Muscle layer of colon (tissue), 2 donors: ENCODE data around the gene SCGB1C2.

Experiments used
- H3K27ac ChIP-seq: one replicate; pipeline ENCODE4 v1.7.0; 2013; ENCODE audit warnings: low read depth, mild to moderate bottlenecking, low read length, moderate library complexity
- H3K27me3 ChIP-seq, 2 donors: one replicate each; pipeline ENCODE4 v1.7.0; 2013; ENCODE audit warnings: low read length in 2 of 2, mild to moderate bottlenecking in 2 of 2; ENCODE audit not compliant: insufficient read depth in 2 of 2, control insufficient read depth in 1 of 2
- H3K36me3 ChIP-seq: one replicate; pipeline ENCODE4 v1.7.0; 2013; ENCODE audit warnings: mild to moderate bottlenecking, low read length; ENCODE audit not compliant: insufficient read depth
- H3K4me1 ChIP-seq: one replicate; pipeline ENCODE4 v1.7.0; 2013; ENCODE audit warnings: mild to moderate bottlenecking, low read length; ENCODE audit not compliant: insufficient read depth
- H3K4me3 ChIP-seq, 2 donors: one replicate each; pipeline ENCODE4 v1.7.0; 2013; ENCODE audit warnings: low read length in 2 of 2, low read depth in 1 of 2, mild to moderate bottlenecking in 1 of 2, moderate library complexity in 1 of 2
- H3K9ac ChIP-seq: one replicate; pipeline ENCODE4 v1.7.0; 2013; ENCODE audit warnings: low read length
- H3K9me3 ChIP-seq: one replicate; pipeline ENCODE4 v1.7.0; 2013; ENCODE audit warnings: mild to moderate bottlenecking, low read length
- donor health status: abdominal sarcoma.
- donor health status: Adenocarcinoma of cecum.

Gene SCGB1C2

GRCh38 chr17:178292-179065, 41.1 kb downstream of the SCGB1C2 start:
- H3K36me3 ChIP-seq, result no peaks in the 10 kb centered on the region
- no peak overlapping the region for H3K27ac ChIP-seq
- no peaks in the 10 kb centered on the region for H3K9me3 ChIP-seq
- peaks cover 6 to 45% of the 10 kb centered on the region in 2 donors for H3K27me3 ChIP-seq
- H3K9ac ChIP-seq, result no peak overlapping the region
- H3K4me1 ChIP-seq, result no peaks in the 10 kb centered on the region
- no peak overlapping the region for H3K4me3 ChIP-seq

GRCh38 chr17:179066-179432, 41.7 kb downstream of the SCGB1C2 start:
- Histone ChIP-seq H3K36me3 (no peaks in the 10 kb centered on the region), H3K27me3 (peaks cover 6 to 45% of the 10 kb centered on the region in 2 donors), H3K9ac (no peak overlapping the region), H3K4me1 (no peaks in the 10 kb centered on the region), H3K9me3 (no peaks in the 10 kb centered on the region), H3K27ac (no peak overlapping the region), H3K4me3 (no peak overlapping the region)

GRCh38 chr17:179781-180380, 42.5 kb downstream of the SCGB1C2 start:
- Histone ChIP-seq H3K9me3 (no peaks in the 10 kb centered on the region), H3K27ac (no peak overlapping the region), H3K4me1 (no peaks in the 10 kb centered on the region), H3K4me3 (no peak overlapping the region), H3K27me3 (peaks cover 6 to 45% of the 10 kb centered on the region in 2 donors), H3K9ac (no peak overlapping the region), H3K36me3 (no peaks in the 10 kb centered on the region)

GRCh38 chr17:180381-181244, 43.2 kb downstream of the SCGB1C2 start:
- H3K27ac ChIP-seq, result no peak overlapping the region
- peaks cover 6 to 45% of the 10 kb centered on the region in 2 donors for H3K27me3 ChIP-seq
- H3K9ac ChIP-seq, result no peak overlapping the region
- H3K4me1 ChIP-seq, result no peaks in the 10 kb centered on the region
- H3K36me3 ChIP-seq, result no peaks in the 10 kb centered on the region
- H3K9me3 ChIP-seq, result no peaks in the 10 kb centered on the region
- no peak overlapping the region for H3K4me3 ChIP-seq

GRCh38 chr17:181245-182049, 44.1 kb downstream of the SCGB1C2 start, which contains the start of gene DOC2B:
TSS of gene DOC2B (minus strand) at chr17:181650. CDS start at chr17:181479, 171 bp downstream.
- H3K27ac ChIP-seq, result no peak within 1 kb of the TSS
- no peaks in the 10 kb centered on the region for H3K4me1 ChIP-seq
- no peaks in the 10 kb centered on the region for H3K9me3 ChIP-seq
- H3K36me3 ChIP-seq, result no peaks in the 10 kb centered on the region
- H3K9ac ChIP-seq, result no peak within 1 kb of the TSS
- peak within 1 kb of the TSS; percentile 14 to 32 for H3K4me3 ChIP-seq
- H3K27me3 ChIP-seq, result peaks cover 6 to 45% of the 10 kb centered on the region in 2 donors

- Histone ChIP-seq H3K9ac (no peak overlapping the region), H3K27me3 (peaks cover 6 to 45% of the 10 kb centered on the region in 2 donors), H3K4me1 (no peaks in the 10 kb centered on the region), H3K4me3 (peak overlapping the region; percentile 14 to 32), H3K36me3 (no peaks in the 10 kb centered on the region), H3K27ac (no peak overlapping the region), H3K9me3 (no peaks in the 10 kb centered on the region)
Observed at GRCh38 chr17:182050-182751, 44.8 kb downstream of the SCGB1C2 start.

GRCh38 chr17:183021-183420, 45.7 kb downstream of the SCGB1C2 start:
- Histone ChIP-seq H3K36me3 (no peaks in the 10 kb centered on the region), H3K9ac (no peak overlapping the region), H3K4me3 (no peak overlapping the region), H3K9me3 (no peaks in the 10 kb centered on the region), H3K27me3 (peaks cover 6 to 44% of the 10 kb centered on the region in 2 donors), H3K27ac (no peak overlapping the region), H3K4me1 (no peaks in the 10 kb centered on the region)

GRCh38 chr17:185445-186138, 48.2 kb downstream of the SCGB1C2 start:
- Histone ChIP-seq H3K27ac (no peak overlapping the region), H3K4me3 (no peak overlapping the region), H3K27me3 (peaks cover 6 to 19% of the 10 kb centered on the region in 2 donors), H3K9ac (no peak overlapping the region), H3K36me3 (no peaks in the 10 kb centered on the region), H3K4me1 (no peaks in the 10 kb centered on the region), H3K9me3 (no peaks in the 10 kb centered on the region)

GRCh38 chr17:187130-187529, 49.8 kb downstream of the SCGB1C2 start:
- Histone ChIP-seq H3K9ac (no peak overlapping the region), H3K36me3 (no peaks in the 10 kb centered on the region), H3K4me1 (no peaks in the 10 kb centered on the region), H3K4me3 (no peak overlapping the region), H3K9me3 (no peaks in the 10 kb centered on the region), H3K27ac (no peak overlapping the region), H3K27me3 (peaks cover 1 to 9% of the 10 kb centered on the region in 2 donors)
